Measurements from ENCODE around the gene MT1H.

The MT1H gene

GRCh38 chr16:56626685-56627084 is 42.9 kb upstream of the MT1H start:
- TF ChIP-seq ZFX (IDR thresholded peaks at IDR 0.05; ENCODE audit: borderline replicate concordance) (no peak), CTCF (IDR thresholded peaks at IDR 0.05) (no peak)
- H3K27ac ChIP-seq = peak overlapping the region; percentile 46

GRCh38 chr16:56628486-56629350 is 40.9 kb upstream of the MT1H start:
- TF ChIP-seq CTCF (IDR thresholded peaks at IDR 0.05) = no peak
- TF ChIP-seq ZFX (IDR thresholded peaks at IDR 0.05; ENCODE audit: borderline replicate concordance) = no peak
- no peak overlapping the region for H3K27ac ChIP-seq

GRCh38 chr16:56629531-56629930 is 40.1 kb upstream of the MT1H start:
- no peak overlapping the region for H3K27ac ChIP-seq
- TF ChIP-seq CTCF (IDR thresholded peaks at IDR 0.05) (no peak), ZFX (IDR thresholded peaks at IDR 0.05; ENCODE audit: borderline replicate concordance) (no peak)

- TF ChIP-seq CTCF (IDR thresholded peaks at IDR 0.05) (no peak), ZFX (IDR thresholded peaks at IDR 0.05; ENCODE audit: borderline replicate concordance) (no peak)
- no peak overlapping the region for H3K27ac ChIP-seq
Measured at GRCh38 chr16:56630134-56630533, 39.5 kb upstream of the MT1H start.

- H3K27ac ChIP-seq = no peak overlapping the region
Measured at GRCh38 chr16:56631197-56631596, 38.4 kb upstream of the MT1H start.

GRCh38 chr16:56631832-56632155 is 37.8 kb upstream of the MT1H start:
- H3K27ac ChIP-seq = no peak overlapping the region
- TF ChIP-seq CTCF (IDR thresholded peaks at IDR 0.05) = no peak

More at GRCh38 chr16:56631197-56631596, 38.4 kb upstream of the MT1H start:
- TF ChIP-seq ZFX (IDR thresholded peaks at IDR 0.05; ENCODE audit: borderline replicate concordance) (no peak), CTCF (IDR thresholded peaks at IDR 0.05) (no peak)

- H3K27ac ChIP-seq = no peak within 1 kb of the TSS
- TF ChIP-seq CTCF (IDR thresholded peaks at IDR 0.05) (no peak), ZFX (IDR thresholded peaks at IDR 0.05; ENCODE audit: borderline replicate concordance) (no peak)
Measured at GRCh38 chr16:56632156-56632847, 37.3 kb upstream of the MT1H start, which contains the start of gene MT1M. TSS of gene MT1M (plus strand) at chr16:56632659. CDS start at chr16:56632732, 73 bp downstream.
